RWPE2 (cell line): Measurements from ENCODE around the gene RNF212.

Experiments
- ATAC-seq: fragments of 200-7000 bp; cut with Tn5 transposase; 3 replicates; pipeline ENCODE4 v1.9.1; 2021; ENCODE audit warnings: low read depth
- DNase-seq: peaks from one replicate; pipeline ENCODE4 v3.0.0-alpha.2; 2020; ENCODE audit warnings: low spot score
- H3K27ac ChIP-seq: fragments of 450-650 bp; 2 replicates; pipeline ENCODE4 v1.5.1; 2017; ENCODE audit warnings: mild to moderate bottlenecking; ENCODE audit not compliant: poor library complexity, severe bottlenecking
- H3K27me3 ChIP-seq: fragments of 250-450 bp; sonication (Bioruptor Pico); 2 replicates; pipeline ENCODE4 v1.5.1; 2021; ENCODE audit warnings: mild to moderate bottlenecking, moderate library complexity; ENCODE audit not compliant: insufficient read depth, poor library complexity, severe bottlenecking
- H3K36me3 ChIP-seq: fragments of 250-450 bp; sonication (Bioruptor Pico); 2 replicates; pipeline ENCODE4 v1.5.1; 2020; ENCODE audit warnings: low read depth, mild to moderate bottlenecking, moderate library complexity
- H3K4me1 ChIP-seq: fragments of 250-450 bp; sonication (Bioruptor Pico); 2 replicates; pipeline ENCODE4 v1.5.1; 2021; ENCODE audit warnings: mild to moderate bottlenecking, moderate library complexity; ENCODE audit not compliant: insufficient read depth, poor library complexity, severe bottlenecking
- H3K4me3 ChIP-seq: fragments of 250-450 bp; sonication (Bioruptor Pico); 2 replicates; pipeline ENCODE4 v1.5.1; 2021; ENCODE audit warnings: mild to moderate bottlenecking, moderate library complexity; ENCODE audit not compliant: severe bottlenecking
- H3K9me3 ChIP-seq: fragments of 250-450 bp; sonication (Bioruptor Pico); 2 replicates; pipeline ENCODE4 v1.5.1; 2021; ENCODE audit warnings: mild to moderate bottlenecking, moderate library complexity; ENCODE audit not compliant: severe bottlenecking
- CTCF ChIP-seq: fragments of 450-650 bp; IDR thresholded peaks from one replicate; pipeline ENCODE4 v1.5.1; 2017; ENCODE audit warnings: mild to moderate bottlenecking, moderate library complexity; ENCODE audit not compliant: poor library complexity, severe bottlenecking

RNF212 gene

GRCh38 chr4:1096841-1097240 lies 16.5 kb downstream of the RNF212 start:
- Histone ChIP-seq H3K27ac (no peak overlapping the region), H3K27me3 (no peaks in the 10 kb centered on the region), H3K36me3 (no peaks in the 10 kb centered on the region), H3K4me1 (no peaks in the 10 kb centered on the region), H3K4me3 (no peak overlapping the region), H3K9me3 (no peaks in the 10 kb centered on the region)
- DNase-seq (no peak), ATAC-seq (no peak)
- TF ChIP-seq CTCF, result no peak

- Histone ChIP-seq H3K4me3 (no peak overlapping the region), H3K36me3 (no peaks in the 10 kb centered on the region), H3K4me1 (no peaks in the 10 kb centered on the region), H3K27me3 (no peaks in the 10 kb centered on the region), H3K27ac (no peak overlapping the region), H3K9me3 (no peaks in the 10 kb centered on the region)
- ATAC-seq, result no peak
- no peak for DNase-seq
- TF ChIP-seq CTCF, result no peak
Measured at GRCh38 chr4:1094336-1094690, 19.1 kb downstream of the RNF212 start.

- no peaks in the 10 kb centered on the region for H3K27me3 ChIP-seq
- no peak overlapping the region for H3K4me3 ChIP-seq
- no peak for TF ChIP-seq CTCF
- H3K27ac ChIP-seq, result no peak overlapping the region
- ATAC-seq (no peak), DNase-seq (no peak)
- H3K4me1 ChIP-seq, result no peaks in the 10 kb centered on the region
- H3K36me3 ChIP-seq, result no peaks in the 10 kb centered on the region
- H3K9me3 ChIP-seq, result no peaks in the 10 kb centered on the region
Measured at GRCh38 chr4:1093391-1094335, 19.7 kb downstream of the RNF212 start.

- no peaks in the 10 kb centered on the region for H3K27me3 ChIP-seq
- no peaks in the 10 kb centered on the region for H3K36me3 ChIP-seq
Measured at GRCh38 chr4:1092983-1093361, 20.4 kb downstream of the RNF212 start.

More at GRCh38 chr4:1092983-1093361, 20.4 kb downstream of the RNF212 start:
- TF ChIP-seq CTCF, result no peak
- H3K27ac ChIP-seq, result no peak overlapping the region
- ATAC-seq (no peak), DNase-seq (no peak)
- H3K4me1 ChIP-seq, result no peaks in the 10 kb centered on the region
- no peaks in the 10 kb centered on the region for H3K9me3 ChIP-seq
- no peak overlapping the region for H3K4me3 ChIP-seq
